Peyer's patch (tissue), 4 donors: Measurements from ENCODE around the gene CISH. TPM values are rescaled to one million over a fixed set of nuclear protein-coding genes. Genes with fewer than 3 reads are reported as not detected.
A peak's percentile ranks its signal among the peaks of the same experiment; 100 is the strongest.

ENCODE experiments used
- DNase-seq, 3 donors: peaks; one replicate each; pipeline ENCODE4 v3.0.0-alpha.2; 2017 to 2019
- H3K27ac ChIP-seq, 4 donors: fragments of 200-600 bp; sonication (generic); one replicate each; pipeline ENCODE4 v1.5.1; 2016 to 2019
- H3K27me3 ChIP-seq, 2 donors: fragments of 200-600 bp; sonication (generic); one replicate each; pipeline ENCODE4 v1.5.1; 2019
- H3K36me3 ChIP-seq, 3 donors: fragments of 200-600 bp; sonication (generic); one replicate each; pipeline ENCODE4 v1.5.1; 2016 to 2019
- H3K4me1 ChIP-seq, 4 donors: fragments of 200-600 bp; sonication (generic); one replicate each; pipeline ENCODE4 v1.5.1; 2016 to 2019
- H3K4me3 ChIP-seq, 4 donors: fragments of 200-600 bp; sonication (generic); 1 replicate in 3 of 4; 2 replicates in 1 of 4; pipeline ENCODE4 v1.5.1; 2016 to 2019; ENCODE audit warnings: mild to moderate bottlenecking in 1 of 4
- H3K9me3 ChIP-seq, 4 donors: fragments of 200-600 bp; sonication (generic); one replicate each; pipeline ENCODE4 v1.5.1; 2016 to 2019; ENCODE audit warnings: mild to moderate bottlenecking in 1 of 4
- CTCF ChIP-seq, 6 experiments: fragments of 450-650 bp in 4 of 6; fragments of 200-600 bp in 2 of 6; sonication (generic) in 1 of 6; IDR thresholded peaks; one replicate each; pipeline ENCODE4 v1.5.1; 2017 to 2019; ENCODE audit warnings: antibody characterized with exemption in 6 of 6, mild to moderate bottlenecking in 3 of 6, moderate library complexity in 1 of 6
- POLR2A ChIP-seq, 2 donors: fragments of 450-650 bp; IDR thresholded peaks; one replicate each; pipeline ENCODE4 v1.5.1; 2017; ENCODE audit warnings: antibody characterized with exemption in 2 of 2, mild to moderate bottlenecking in 2 of 2, moderate library complexity in 2 of 2
- total RNA-seq, 4 donors: library from RNA; depleted of rRNA; stranded (reverse); fragments of >200 nt; gene quantifications; one replicate each; pipeline ENCODE4 v1.1.0, GENCODE V29; 2016

The CISH gene
- 10 to 100 TPM in 3 of 4 donors, 1 to 10 TPM in 1; 9.7 to 13.5 (median 10.9) TPM for total RNA-seq

- no peaks in the 10 kb centered on the region for H3K27me3 ChIP-seq
- peak; percentile 92 to 97 (median 97) for DNase-seq
- H3K36me3 ChIP-seq, result peaks cover 0 to 19% (median 0%) of the 10 kb centered on the region in 3 donors
- peaks cover 0 to 60% (median 15%) of the 10 kb centered on the region in 4 donors for H3K4me1 ChIP-seq
- H3K9me3 ChIP-seq, result no peaks in the 10 kb centered on the region
- peak within 1 kb of the TSS; percentile 81 to 92 (median 88) for H3K27ac ChIP-seq
- H3K4me3 ChIP-seq, result peak within 1 kb of the TSS; percentile 55 to 87 (median 68)
- TF ChIP-seq CTCF (IDR thresholded peaks at IDR 0.05) (peak in 4 of 6 experiments; percentile 26 to 36 (median 35)), POLR2A (IDR thresholded peaks at IDR 0.05) (peak; percentile 78 to 95)
Measured at GRCh38 chr3:50611464-50612233, at the start of gene CISH. Gene CISH, minus strand, starts transcription at chr3:50611774. Its CDS starts 124 bp downstream, at chr3:50611650.

- Histone ChIP-seq H3K4me1 (no peaks in the 10 kb centered on the region), H3K27ac (no peak overlapping the region), H3K9me3 (no peaks in the 10 kb centered on the region), H3K4me3 (no peak overlapping the region), H3K27me3 (no peaks in the 10 kb centered on the region), H3K36me3 (no peaks in the 10 kb centered on the region)
- TF ChIP-seq POLR2A (IDR thresholded peaks at IDR 0.05), result no peak
- TF ChIP-seq CTCF (IDR thresholded peaks at IDR 0.05), result no peak
- peak in 2 of 3 donors; percentile 9 to 11 for DNase-seq
Measured at GRCh38 chr3:50660386-50660785, 48.8 kb upstream of the CISH start.

- Histone ChIP-seq H3K36me3 (no peaks in the 10 kb centered on the region), H3K27me3 (no peaks in the 10 kb centered on the region), H3K4me1 (no peaks in the 10 kb centered on the region), H3K4me3 (no peak overlapping the region), H3K9me3 (no peaks in the 10 kb centered on the region), H3K27ac (no peak overlapping the region)
- DNase-seq, result peak in 2 of 3 donors; percentile 28 to 37
- TF ChIP-seq POLR2A (IDR thresholded peaks at IDR 0.05) (no peak), CTCF (IDR thresholded peaks at IDR 0.05) (no peak)
Measured at GRCh38 chr3:50658831-50659230, 47.3 kb upstream of the CISH start.

- Histone ChIP-seq H3K27me3 (no peaks in the 10 kb centered on the region), H3K27ac (no peak overlapping the region), H3K4me3 (no peak overlapping the region), H3K4me1 (no peaks in the 10 kb centered on the region), H3K36me3 (no peaks in the 10 kb centered on the region), H3K9me3 (no peaks in the 10 kb centered on the region)
- TF ChIP-seq POLR2A (IDR thresholded peaks at IDR 0.05) (no peak), CTCF (IDR thresholded peaks at IDR 0.05) (no peak)
- DNase-seq, result peak in 2 of 3 donors; percentile 11 to 13
Measured at GRCh38 chr3:50658416-50658815, 46.8 kb upstream of the CISH start.

- H3K27me3 ChIP-seq, result no peaks in the 10 kb centered on the region
- no peaks in the 10 kb centered on the region for H3K9me3 ChIP-seq
- TF ChIP-seq CTCF (IDR thresholded peaks at IDR 0.05) (no peak), POLR2A (IDR thresholded peaks at IDR 0.05) (no peak)
- H3K4me1 ChIP-seq, result no peaks in the 10 kb centered on the region
- peak in 1 of 3 donors; percentile 6 for DNase-seq
- no peaks in the 10 kb centered on the region for H3K36me3 ChIP-seq
- no peak overlapping the region for H3K4me3 ChIP-seq
- no peak overlapping the region for H3K27ac ChIP-seq
Measured at GRCh38 chr3:50657816-50658215, 46.2 kb upstream of the CISH start.
